CD4-positive, alpha-beta T cell (primary cell): Measurements from ENCODE around the gene HOXB8. TPM values are rescaled to one million over a fixed set of nuclear protein-coding genes. Genes with fewer than 3 reads are reported as not detected.
A peak's percentile ranks its signal among the peaks of the same experiment; 100 is the strongest.

Experiments used
- ATAC-seq: fragments of 200-7000 bp; cut with Tn5 transposase; one replicate; pipeline ENCODE4 v1.10.0; 2022; ENCODE audit warnings: mild to moderate bottlenecking; ENCODE audit not compliant: poor library complexity
- CTCF ChIA-PET: fragments of 350-600 bp; sonication (Branson Sonifier 250); formaldehyde crosslinking; loops from one replicate; lab custom pipeline; 2021; ENCODE audit warnings: antibody characterized with exemption, inconsistent platforms; lab: Charles Lee
- POLR2A ChIA-PET: fragments of 350-600 bp; sonication (Branson Sonifier 250); formaldehyde crosslinking; loops from one replicate; lab custom pipeline; 2021; ENCODE audit warnings: antibody characterized with exemption, inconsistent platforms; lab: Charles Lee
- DNase-seq, 14 experiments: peaks; one replicate each; pipeline ENCODE4 v3.0.0-alpha.2; 2013 to 2020; ENCODE audit warnings: mixed read lengths in 2 of 14
- H3K27ac ChIP-seq, 2 donors: one replicate each; pipeline versions ENCODE4 v1.5.1 to v1.7.0; 2013; ENCODE audit warnings: low read length in 2 of 2, low read depth in 1 of 2, mild to moderate bottlenecking in 1 of 2
- H3K27me3 ChIP-seq, 2 experiments: 1 replicate in 1 of 2; 2 replicates in 1 of 2; pipeline versions ENCODE4 v1.6.1 to v1.7.0; 2013; ENCODE audit warnings: low read length in 2 of 2, control low read depth in 1 of 2, mild to moderate bottlenecking in 1 of 2, moderate library complexity in 1 of 2; ENCODE audit not compliant: insufficient read depth in 2 of 2, control insufficient read depth in 1 of 2
- H3K36me3 ChIP-seq: one replicate; pipeline ENCODE4 v1.6.1; 2013; ENCODE audit warnings: low read length, control low read depth; ENCODE audit not compliant: insufficient read depth
- H3K4me1 ChIP-seq: one replicate; pipeline ENCODE4 v1.6.1; 2013; ENCODE audit warnings: low read length, control low read depth; ENCODE audit not compliant: insufficient read depth
- H3K4me3 ChIP-seq: one replicate; pipeline ENCODE4 v1.5.1; 2013; ENCODE audit warnings: mild to moderate bottlenecking, low read length, moderate library complexity
- H3K9me3 ChIP-seq, 2 experiments: 1 replicate in 1 of 2; 2 replicates in 1 of 2; pipeline versions ENCODE4 v1.6.1 to v1.7.0; 2013; ENCODE audit warnings: low read length in 2 of 2, mild to moderate bottlenecking in 2 of 2, control low read depth in 1 of 2, moderate library complexity in 1 of 2; ENCODE audit not compliant: control insufficient read depth in 1 of 2, insufficient read depth in 1 of 2
- H3K27ac Mint-ChIP-seq: one replicate; pipeline ENCODE4 v1.8.0; 2020; ENCODE audit warnings: mixed read lengths
- H3K27me3 Mint-ChIP-seq: one replicate; pipeline ENCODE4 v1.8.0; 2021; ENCODE audit warnings: mixed read lengths
- H3K36me3 Mint-ChIP-seq: one replicate; pipeline ENCODE4 v1.8.0; 2021; ENCODE audit warnings: low read depth, mixed read lengths
- H3K4me1 Mint-ChIP-seq: one replicate; pipeline ENCODE4 v1.8.0; 2021; ENCODE audit warnings: low read depth, mixed read lengths
- H3K4me3 Mint-ChIP-seq: one replicate; pipeline ENCODE4 v1.8.0; 2020; ENCODE audit warnings: mild to moderate bottlenecking, mixed read lengths
- H3K9me3 Mint-ChIP-seq: one replicate; pipeline ENCODE4 v1.8.0; 2020; ENCODE audit warnings: mixed read lengths
- CTCF ChIP-seq: fragments of 200-600 bp; IDR thresholded peaks from one replicate; pipeline ENCODE4 v1.8.0; 2022; ENCODE audit warnings: antibody characterized with exemption, mild to moderate bottlenecking
- intact Hi-C, 2 experiments: fragments of 100-400 bp; cut with DNase I in 1 of 2; cut with micrococcal nuclease in 1 of 2; formaldehyde crosslinking; loops; one replicate each; pipeline versions ENCODE4 v1.15.1 to v1.9.0; 2023 to 2025; cut with DNase I, micrococcal nuclease
- total RNA-seq, 174 experiments: library from RNA in 2 of 174; stranded (reverse) in 2 of 174; gene quantifications; one replicate each; pipeline ENCODE4 v1.2.3 and lab custom pipeline; 2021 to 2026

Gene HOXB8
- total RNA-seq, 2 experiments from 2014 or later, result not detected

GRCh38 chr17:48642059-48642842 is 27.2 kb upstream of the HOXB8 start:
- Histone ChIP-seq H3K9me3 (peaks cover 0 to 16% of the 10 kb centered on the region in 2 experiments), H3K4me1 (peaks cover 31% of the 10 kb centered on the region), H3K36me3 (no peaks in the 10 kb centered on the region), H3K27ac (no peak overlapping the region), H3K27me3 (peaks cover 79 to 92% of the 10 kb centered on the region in 2 experiments), H3K4me3 (no peak overlapping the region)
- no peak for TF ChIP-seq CTCF
- CTCF ChIA-PET, result no interaction called here
- intact Hi-C loops, result no loop called here
- H3K27ac Mint-ChIP-seq, result no peak overlapping the region
- H3K27me3 Mint-ChIP-seq, result peaks cover 97% of the 10 kb centered on the region
- H3K36me3 Mint-ChIP-seq, result no peaks in the 10 kb centered on the region
- H3K9me3 Mint-ChIP-seq, result no peaks in the 10 kb centered on the region
- no peak overlapping the region for H3K4me3 Mint-ChIP-seq
- no peak for ATAC-seq
- peaks cover 21% of the 10 kb centered on the region for H3K4me1 Mint-ChIP-seq
- DNase-seq, result peak in 1 of 14 experiments; percentile 14
- POLR2A ChIA-PET, result no interaction called here

GRCh38 chr17:48641541-48642058 is 26.5 kb upstream of the HOXB8 start:
- POLR2A ChIA-PET, result no interaction called here
- H3K27me3 ChIP-seq, result peaks cover 86 to 98% of the 10 kb centered on the region in 2 experiments

GRCh38 chr17:48640858-48641180 is 25.7 kb upstream of the HOXB8 start:
- peaks cover 100% of the 10 kb centered on the region for H3K27me3 Mint-ChIP-seq
- H3K27me3 ChIP-seq, result peaks cover 86 to 98% of the 10 kb centered on the region in 2 experiments
- no peaks in the 10 kb centered on the region for H3K36me3 Mint-ChIP-seq
- H3K36me3 ChIP-seq, result no peaks in the 10 kb centered on the region
- no peak overlapping the region for H3K27ac ChIP-seq
- no peak for TF ChIP-seq CTCF
- H3K4me3 Mint-ChIP-seq, result no peak overlapping the region
- peaks cover 26% of the 10 kb centered on the region for H3K4me1 ChIP-seq
- peaks cover 0 to 18% of the 10 kb centered on the region in 2 experiments for H3K9me3 ChIP-seq
- intact Hi-C loops, result no loop called here
- POLR2A ChIA-PET, result no interaction called here
- CTCF ChIA-PET, result no interaction called here
- peaks cover 19% of the 10 kb centered on the region for H3K4me1 Mint-ChIP-seq
- no peak overlapping the region for H3K27ac Mint-ChIP-seq
- no peak for DNase-seq
- H3K9me3 Mint-ChIP-seq, result no peaks in the 10 kb centered on the region
- no peak overlapping the region for H3K4me3 ChIP-seq
- no peak for ATAC-seq

More at GRCh38 chr17:48641541-48642058, 26.5 kb upstream of the HOXB8 start:
- no peak for TF ChIP-seq CTCF
- no peak overlapping the region for H3K4me3 Mint-ChIP-seq
- DNase-seq (no peak), ATAC-seq (no peak)
- no peaks in the 10 kb centered on the region for H3K36me3 Mint-ChIP-seq
- no peak overlapping the region for H3K4me3 ChIP-seq
- peaks cover 28% of the 10 kb centered on the region for H3K4me1 ChIP-seq
- H3K4me1 Mint-ChIP-seq, result peaks cover 20% of the 10 kb centered on the region
- no peak overlapping the region for H3K27ac Mint-ChIP-seq
- H3K27me3 Mint-ChIP-seq, result peaks cover 99% of the 10 kb centered on the region
- no peaks in the 10 kb centered on the region for H3K36me3 ChIP-seq
- peaks cover 0 to 19% of the 10 kb centered on the region in 2 experiments for H3K9me3 ChIP-seq
- no peak overlapping the region for H3K27ac ChIP-seq
- intact Hi-C loops, result no loop called here
- CTCF ChIA-PET, result no interaction called here
- H3K9me3 Mint-ChIP-seq, result no peaks in the 10 kb centered on the region
